Brain microvascular endothelial cell (primary cell): ENCODE data around the gene EIF2AK3.

Source experiments
- DNase-seq: peaks from one replicate; pipeline ENCODE4 v3.0.0-alpha.2; 2020
- H3K27ac ChIP-seq: fragments of 250-450 bp; sonication (Bioruptor Pico); 2 replicates; pipeline ENCODE4 v1.5.1; 2020; ENCODE audit warnings: mild to moderate bottlenecking, moderate library complexity
- H3K27me3 ChIP-seq: fragments of 250-450 bp; sonication (Bioruptor Pico); replicated peaks from 2 replicates; pipeline ENCODE4 v1.5.1; 2020; ENCODE audit warnings: mild to moderate bottlenecking
- H3K36me3 ChIP-seq: fragments of 250-450 bp; sonication (Bioruptor Pico); replicated peaks from 2 replicates; pipeline ENCODE4 v1.5.1; 2020; ENCODE audit warnings: mild to moderate bottlenecking
- H3K4me3 ChIP-seq: 2 replicates; pipeline ENCODE4 v1.5.1; 2011; ENCODE audit warnings: low read depth, mild to moderate bottlenecking, control low read depth, low read length, moderate library complexity
- in situ Hi-C: cut with HindIII; loops from 2 replicates; pipeline ENCODE4 v1.10.0; 2017; ENCODE audit warnings: low sequenced_read_pairs, low pct_ligation_motif_present
- TF ChIP-seq, protein P1 (sequence below): IDR thresholded peaks from 2 replicates; pipeline ENCODE4 v1.5.1; 2011; ENCODE audit warnings: low read depth, mild to moderate bottlenecking, moderate library complexity, low read length, control low read depth, inconsistent platforms; ENCODE audit errors: missing control alignments

The EIF2AK3 gene

DNA sequence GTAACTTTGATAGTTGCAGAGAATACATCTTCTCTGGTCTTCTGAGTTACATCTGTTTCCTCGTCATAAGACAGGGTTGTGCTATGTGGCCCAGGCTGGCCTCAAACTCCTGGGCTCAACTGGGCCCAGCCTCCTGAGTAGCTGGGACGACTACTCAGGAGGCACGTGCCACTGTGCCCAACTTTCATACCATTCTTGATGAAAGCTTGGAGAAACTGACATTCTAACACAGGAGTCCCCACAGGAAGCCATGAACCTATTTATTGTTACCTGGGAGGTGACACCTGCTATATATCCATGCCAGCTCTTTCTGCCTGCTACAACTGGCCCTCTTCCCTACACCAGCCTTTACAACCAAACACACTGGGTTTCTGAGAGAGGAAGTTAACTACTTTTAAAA is 19.1 kb downstream of the EIF2AK3 start:
- Histone ChIP-seq H3K27ac (no peak overlapping the region), H3K36me3 (no peaks in the 10 kb centered on the region), H3K4me3 (no peak overlapping the region), H3K27me3 (no peaks in the 10 kb centered on the region)
- TF ChIP-seq, protein P1, sequence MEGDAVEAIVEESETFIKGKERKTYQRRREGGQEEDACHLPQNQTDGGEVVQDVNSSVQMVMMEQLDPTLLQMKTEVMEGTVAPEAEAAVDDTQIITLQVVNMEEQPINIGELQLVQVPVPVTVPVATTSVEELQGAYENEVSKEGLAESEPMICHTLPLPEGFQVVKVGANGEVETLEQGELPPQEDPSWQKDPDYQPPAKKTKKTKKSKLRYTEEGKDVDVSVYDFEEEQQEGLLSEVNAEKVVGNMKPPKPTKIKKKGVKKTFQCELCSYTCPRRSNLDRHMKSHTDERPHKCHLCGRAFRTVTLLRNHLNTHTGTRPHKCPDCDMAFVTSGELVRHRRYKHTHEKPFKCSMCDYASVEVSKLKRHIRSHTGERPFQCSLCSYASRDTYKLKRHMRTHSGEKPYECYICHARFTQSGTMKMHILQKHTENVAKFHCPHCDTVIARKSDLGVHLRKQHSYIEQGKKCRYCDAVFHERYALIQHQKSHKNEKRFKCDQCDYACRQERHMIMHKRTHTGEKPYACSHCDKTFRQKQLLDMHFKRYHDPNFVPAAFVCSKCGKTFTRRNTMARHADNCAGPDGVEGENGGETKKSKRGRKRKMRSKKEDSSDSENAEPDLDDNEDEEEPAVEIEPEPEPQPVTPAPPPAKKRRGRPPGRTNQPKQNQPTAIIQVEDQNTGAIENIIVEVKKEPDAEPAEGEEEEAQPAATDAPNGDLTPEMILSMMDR = no peak
- in situ Hi-C loops = no loop called here
- no peak for DNase-seq

DNA sequence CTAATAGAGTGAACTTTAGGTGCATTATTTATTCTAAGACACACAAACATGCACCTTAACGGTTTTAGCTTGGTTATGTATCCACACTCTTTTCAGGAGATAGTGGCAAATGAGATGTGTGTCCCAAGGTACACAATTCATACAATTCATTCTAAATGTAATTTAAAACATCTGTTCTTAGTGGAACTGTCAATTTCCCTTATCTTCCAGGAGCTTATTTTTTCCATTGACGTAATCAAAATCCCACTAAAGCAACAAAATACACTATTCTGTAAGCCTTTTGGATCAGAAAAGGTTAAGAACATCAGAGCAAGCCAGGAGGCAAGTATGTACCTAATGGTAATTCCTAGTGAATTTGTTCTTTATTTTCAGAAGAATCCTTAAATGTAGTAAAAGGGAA is 19.8 kb downstream of the EIF2AK3 start:
- Histone ChIP-seq H3K36me3 (no peaks in the 10 kb centered on the region), H3K4me3 (no peak overlapping the region), H3K27ac (no peak overlapping the region), H3K27me3 (no peaks in the 10 kb centered on the region)
- no peak for DNase-seq
- in situ Hi-C loops = no loop called here
- TF ChIP-seq, protein P1 = no peak

DNA sequence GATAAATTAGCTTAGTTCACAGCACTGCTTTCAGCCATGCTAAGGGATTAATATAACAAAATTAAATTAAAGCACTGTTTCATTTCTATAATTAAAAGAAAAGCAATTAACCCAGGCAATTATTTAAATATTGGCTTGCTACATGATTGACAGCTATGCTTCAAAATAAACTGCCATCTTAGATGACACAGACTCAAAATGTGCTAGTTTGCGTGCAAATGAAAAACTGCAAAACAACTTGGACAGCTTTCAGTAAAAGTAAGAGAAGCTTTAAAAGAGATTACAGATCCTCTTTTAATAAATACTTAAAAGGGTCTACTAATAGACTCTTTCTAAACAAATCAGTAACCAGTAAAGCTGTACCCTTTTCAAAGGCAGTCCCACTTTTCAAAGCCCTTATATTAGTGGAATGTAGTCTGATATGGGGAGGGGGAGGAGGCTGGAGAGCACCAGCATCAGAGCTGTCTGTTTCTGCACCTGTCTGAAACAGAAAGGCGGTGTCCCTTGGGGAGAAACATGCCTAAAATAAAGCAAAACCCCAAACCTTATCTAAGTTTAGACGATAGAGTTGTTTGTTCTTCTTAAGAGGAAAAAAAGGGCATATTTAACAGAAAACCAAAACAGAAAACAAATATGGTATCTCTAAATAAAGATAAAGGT is 20.8 kb downstream of the EIF2AK3 start:
- Histone ChIP-seq H3K4me3 (no peak overlapping the region), H3K36me3 (no peaks in the 10 kb centered on the region), H3K27ac (no peak overlapping the region), H3K27me3 (no peaks in the 10 kb centered on the region)
- TF ChIP-seq, protein P1 = no peak
- DNase-seq = no peak
- in situ Hi-C loops = no loop called here

DNA sequence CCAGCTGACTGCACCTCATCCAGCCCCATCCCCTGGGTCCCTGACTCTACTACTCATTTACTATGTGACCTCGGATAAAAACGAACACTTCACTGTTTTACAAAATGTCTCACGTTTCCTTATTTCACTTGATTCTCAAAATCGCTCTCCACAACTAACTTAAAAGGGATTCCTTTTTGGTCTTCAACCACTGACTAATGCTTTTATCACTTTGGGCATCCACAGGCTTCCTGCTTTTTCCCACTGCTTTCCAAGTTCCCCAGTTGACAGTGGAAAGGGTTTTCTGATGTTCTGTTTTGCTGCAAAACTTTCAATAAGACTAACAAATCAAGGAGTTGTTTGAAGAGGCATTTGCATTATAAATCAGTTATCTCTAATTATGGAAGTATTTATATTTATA is 24.1 kb downstream of the EIF2AK3 start:
- in situ Hi-C loops = no loop called here
- DNase-seq = peak; percentile 34
- H3K27me3 ChIP-seq = no peaks in the 10 kb centered on the region
- no peaks in the 10 kb centered on the region for H3K36me3 ChIP-seq
- TF ChIP-seq, protein P1 = no peak
- no peak overlapping the region for H3K4me3 ChIP-seq
- peak overlapping the region; percentile 5 for H3K27ac ChIP-seq

DNA sequence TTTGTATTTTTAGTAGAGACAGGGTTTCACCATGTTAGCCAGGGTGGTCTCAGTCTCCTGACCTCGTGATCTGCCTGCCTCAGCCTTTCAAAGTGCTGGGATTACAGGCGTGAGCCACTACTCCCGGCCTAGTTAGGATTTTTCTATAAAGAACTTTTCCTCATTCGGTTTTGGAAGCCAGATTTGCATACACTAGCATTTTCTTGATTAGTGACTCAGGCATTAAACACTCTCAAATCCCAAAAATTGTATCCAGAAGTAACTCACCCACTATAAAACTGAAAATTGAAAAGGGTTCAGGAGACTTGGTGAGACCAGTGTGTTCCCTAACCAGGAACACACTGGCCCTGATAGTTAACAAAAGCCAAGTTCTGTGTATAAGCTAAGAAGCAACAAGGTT is 25.2 kb downstream of the EIF2AK3 start:
- no peak for DNase-seq
- H3K4me3 ChIP-seq = no peak overlapping the region
- TF ChIP-seq, protein P1 = no peak
- H3K27me3 ChIP-seq = no peaks in the 10 kb centered on the region
- in situ Hi-C loops = no loop called here
- H3K27ac ChIP-seq = no peak overlapping the region
- no peaks in the 10 kb centered on the region for H3K36me3 ChIP-seq

DNA sequence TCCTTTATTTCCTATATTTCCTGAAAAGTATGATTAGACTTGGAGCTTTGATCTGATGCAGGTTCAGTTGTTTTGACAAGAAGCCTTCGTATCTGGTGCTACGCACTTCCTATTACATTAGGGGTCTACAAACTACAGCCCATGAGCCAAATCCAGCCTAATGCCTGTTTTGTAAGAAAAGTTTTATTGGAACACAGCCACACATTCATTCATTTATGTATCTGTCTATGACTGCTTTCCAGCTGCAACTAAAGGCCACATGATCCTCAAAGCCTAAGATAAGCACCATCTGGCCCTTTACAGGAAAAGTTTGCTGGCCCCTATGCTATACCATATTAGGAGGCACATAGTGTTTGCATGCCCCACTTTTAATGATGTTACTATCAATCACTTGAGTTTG is 26.0 kb downstream of the EIF2AK3 start:
- Histone ChIP-seq H3K27ac (peak overlapping the region; percentile 72), H3K27me3 (no peaks in the 10 kb centered on the region), H3K4me3 (no peak overlapping the region), H3K36me3 (no peaks in the 10 kb centered on the region)
- TF ChIP-seq, protein P1 = no peak
- in situ Hi-C loops = no loop called here
- peak; percentile 22 for DNase-seq
